ENCODE data around the gene CCNG2.
"Not testable (repeated sequence)": the region's sequence is repeated elsewhere in the genome, so short reads cannot be mapped to it uniquely, and the experiment has no call there.

CCNG2 gene, protein sequence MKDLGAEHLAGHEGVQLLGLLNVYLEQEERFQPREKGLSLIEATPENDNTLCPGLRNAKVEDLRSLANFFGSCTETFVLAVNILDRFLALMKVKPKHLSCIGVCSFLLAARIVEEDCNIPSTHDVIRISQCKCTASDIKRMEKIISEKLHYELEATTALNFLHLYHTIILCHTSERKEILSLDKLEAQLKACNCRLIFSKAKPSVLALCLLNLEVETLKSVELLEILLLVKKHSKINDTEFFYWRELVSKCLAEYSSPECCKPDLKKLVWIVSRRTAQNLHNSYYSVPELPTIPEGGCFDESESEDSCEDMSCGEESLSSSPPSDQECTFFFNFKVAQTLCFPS

DNA sequence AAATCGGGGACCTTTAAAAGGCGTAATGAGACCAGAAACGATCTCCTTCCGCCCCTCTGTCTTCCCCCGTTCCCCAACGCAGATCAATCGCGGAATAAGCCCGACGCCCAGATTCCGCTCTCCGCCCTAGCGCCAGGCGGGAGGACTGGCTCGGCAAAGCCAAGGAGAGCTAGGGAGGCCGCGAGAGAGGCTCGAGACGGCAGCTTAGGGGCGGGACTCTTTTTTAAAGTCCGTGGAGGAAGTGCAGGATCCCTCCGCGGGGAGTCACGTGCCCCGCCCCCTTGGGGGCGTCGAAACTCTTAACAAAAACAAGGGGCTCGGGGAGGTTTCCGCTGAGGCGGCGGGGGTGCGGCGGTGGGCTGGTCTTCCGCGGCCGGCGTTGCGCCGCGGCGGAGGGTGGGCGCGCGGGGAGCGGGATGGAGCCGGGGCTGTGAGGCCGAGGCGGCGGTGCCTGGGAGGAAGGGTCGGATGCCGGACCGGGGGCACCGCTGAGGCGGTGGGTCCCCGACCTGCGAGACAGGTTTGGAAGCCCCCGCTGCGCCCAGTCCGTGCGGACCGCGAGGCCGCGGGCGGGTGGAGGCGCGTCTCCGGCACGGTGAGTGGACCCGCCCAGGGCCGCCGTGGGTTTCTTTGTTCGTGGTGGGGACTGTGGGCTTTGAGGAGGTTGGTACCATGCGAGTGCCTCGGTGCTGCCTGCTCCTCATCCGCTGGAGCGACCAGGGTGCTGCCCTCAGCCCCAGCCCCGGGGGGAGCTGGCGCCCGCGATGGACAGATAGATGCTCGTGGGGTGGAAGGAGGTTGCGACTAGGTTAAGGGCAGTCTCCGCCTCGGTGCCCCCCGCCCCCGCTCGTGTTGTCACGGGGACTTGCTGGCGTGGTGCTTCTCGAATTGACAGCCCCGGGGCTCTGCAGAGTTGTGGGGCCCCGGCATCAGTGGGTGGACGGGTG lies at the start of gene CCNG2:
Gene CCNG2 (plus strand): TSS at position 296 of the 947 bp plus-strand sequence. CDS start 1,326 bp downstream, outside the sequence.
- peak; percentile 69 to 73 for DNase-seq (ENCODE audit: low read depth in 2 of 2)

DNA sequence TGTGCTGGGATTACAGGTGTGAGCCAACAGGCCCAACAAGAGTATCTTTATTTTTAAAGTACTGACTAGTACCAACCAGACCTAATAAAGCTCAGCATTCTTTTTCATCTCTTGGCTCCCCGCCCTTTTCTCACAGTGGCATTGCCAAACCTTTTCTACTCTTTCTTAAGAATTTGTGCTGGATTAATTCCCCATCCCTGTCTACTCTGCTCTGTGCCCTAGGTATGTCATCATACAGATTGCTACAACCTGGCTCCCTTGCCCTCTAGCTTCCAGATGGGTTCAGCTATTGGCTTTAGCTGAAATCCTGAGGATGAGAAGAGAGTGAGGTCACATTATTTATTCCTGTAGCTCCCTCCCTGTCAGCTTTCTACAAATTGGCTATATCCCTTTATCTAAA lies 46.3 kb upstream of the CCNG2 start:
- no peak for DNase-seq (ENCODE audit: low read depth in 2 of 2)

DNA sequence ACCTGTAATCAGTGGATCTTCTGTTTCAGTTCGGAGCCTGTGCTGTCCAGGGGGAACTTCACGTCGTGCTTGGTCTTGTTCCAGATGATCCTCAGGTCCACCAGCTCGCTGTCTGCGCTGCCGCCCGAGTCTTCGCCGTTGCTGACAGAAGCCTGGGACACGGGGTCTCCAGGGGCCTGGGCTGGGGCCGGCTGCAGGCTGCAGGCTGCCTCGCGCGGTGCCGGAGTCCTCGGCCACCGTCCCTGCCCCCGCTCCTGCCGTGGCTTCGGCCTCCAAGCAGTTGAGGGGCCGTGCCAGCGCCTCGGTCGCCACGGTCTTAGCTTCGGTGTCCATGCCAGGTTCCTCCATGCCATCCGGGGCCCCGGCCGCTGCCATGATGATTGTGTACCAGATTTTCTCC lies 43.9 kb upstream of the CCNG2 start:
- DNase-seq (ENCODE audit: low read depth in 2 of 2) = no peak

DNA sequence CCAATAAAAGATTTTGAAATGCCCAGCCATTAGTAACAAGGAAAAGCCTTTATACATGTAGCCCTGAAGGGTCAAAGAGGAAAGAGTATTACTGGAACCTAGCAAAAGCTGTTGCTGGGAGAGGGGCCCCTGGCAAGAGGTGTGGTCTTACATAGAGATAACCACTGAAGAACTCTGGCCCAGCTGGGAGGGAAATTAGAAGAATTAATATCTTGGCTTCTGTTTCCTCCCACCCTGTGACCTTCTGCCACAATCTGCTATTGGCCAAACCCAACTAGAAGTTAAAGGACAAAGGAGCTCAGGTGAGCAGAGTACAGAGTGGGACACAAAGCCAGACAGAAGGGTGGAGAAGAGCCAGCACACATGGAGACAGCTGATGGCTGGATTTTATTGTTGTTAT lies 39.3 kb upstream of the CCNG2 start:
- no peak for DNase-seq (ENCODE audit: low read depth in 2 of 2)

DNA sequence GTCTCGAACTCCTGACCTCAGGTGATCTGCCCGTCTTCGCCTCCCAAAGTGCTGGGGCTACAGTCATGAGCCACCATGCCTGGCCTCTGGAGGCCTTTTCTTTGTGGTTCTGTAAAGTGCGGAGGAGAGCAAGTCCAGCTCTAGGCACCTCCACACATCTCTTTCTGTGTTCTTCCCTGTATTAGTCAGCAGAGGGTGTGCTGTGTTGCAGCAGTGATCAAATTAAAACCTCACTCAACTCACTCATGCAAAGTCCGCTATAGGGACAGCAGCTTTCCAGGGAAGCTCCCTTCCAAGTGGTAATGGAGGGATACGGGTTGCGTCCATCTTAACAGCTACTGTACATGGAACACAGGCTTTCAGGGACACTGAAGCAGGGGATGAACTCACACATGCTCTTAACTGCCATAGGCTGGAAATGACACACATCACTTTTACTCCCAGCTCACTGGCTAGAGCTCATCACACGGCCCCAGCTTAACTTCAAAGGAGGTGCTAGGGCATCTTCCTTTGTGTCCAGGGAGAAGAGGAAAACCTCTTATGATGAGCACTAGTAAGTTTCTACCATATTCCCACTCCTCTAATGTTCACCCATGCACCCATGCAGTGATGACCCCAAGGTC lies 36.0 kb upstream of the CCNG2 start:
- DNase-seq (ENCODE audit: low read depth in 2 of 2) = no peak

DNA sequence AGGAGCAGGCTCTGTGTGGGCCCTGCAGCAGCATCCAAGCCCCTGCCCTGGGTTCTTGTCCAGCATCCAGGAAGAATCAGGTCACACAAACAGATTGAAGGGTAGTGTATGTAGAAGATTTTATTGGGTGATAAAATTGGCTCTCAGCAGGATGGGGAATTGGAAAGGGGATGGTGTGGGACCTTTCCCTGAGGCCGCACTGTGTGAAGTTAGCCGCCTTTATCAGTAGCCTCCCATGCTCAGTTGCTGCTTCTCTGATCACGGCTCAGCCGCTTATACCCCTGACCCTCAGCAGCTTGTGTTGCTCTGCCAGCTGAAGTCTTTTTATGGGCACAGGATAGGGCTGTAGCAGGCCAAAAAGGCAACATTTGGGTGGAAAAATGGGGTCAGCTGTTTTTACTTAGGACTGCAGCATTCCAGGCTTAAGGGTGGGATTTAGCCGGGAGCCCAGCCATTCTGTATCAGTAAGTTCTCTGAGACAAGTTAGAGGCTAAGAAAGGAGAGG lies 35.2 kb upstream of the CCNG2 start:
- no peak for DNase-seq (ENCODE audit: low read depth in 2 of 2)

DNA sequence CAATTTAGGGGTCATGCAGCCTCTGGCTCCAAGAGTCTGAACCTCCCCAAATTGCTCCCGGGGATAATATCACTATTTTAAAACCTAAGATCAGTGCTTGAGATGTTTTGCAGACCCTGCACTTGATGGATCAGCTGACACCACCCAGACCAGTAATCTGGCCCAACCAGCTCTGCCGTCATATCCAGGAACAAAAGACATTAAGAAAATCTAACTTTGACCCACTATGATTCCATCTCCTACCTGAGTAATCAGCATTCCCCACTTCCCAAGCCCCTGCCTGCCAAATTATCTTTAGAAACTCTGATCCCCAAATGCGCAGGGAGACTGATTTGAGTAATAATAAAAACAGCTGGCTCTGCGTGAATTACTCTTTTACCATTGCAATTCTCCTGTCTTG lies 34.4 kb upstream of the CCNG2 start:
- no peak for DNase-seq (ENCODE audit: low read depth in 2 of 2)

DNA sequence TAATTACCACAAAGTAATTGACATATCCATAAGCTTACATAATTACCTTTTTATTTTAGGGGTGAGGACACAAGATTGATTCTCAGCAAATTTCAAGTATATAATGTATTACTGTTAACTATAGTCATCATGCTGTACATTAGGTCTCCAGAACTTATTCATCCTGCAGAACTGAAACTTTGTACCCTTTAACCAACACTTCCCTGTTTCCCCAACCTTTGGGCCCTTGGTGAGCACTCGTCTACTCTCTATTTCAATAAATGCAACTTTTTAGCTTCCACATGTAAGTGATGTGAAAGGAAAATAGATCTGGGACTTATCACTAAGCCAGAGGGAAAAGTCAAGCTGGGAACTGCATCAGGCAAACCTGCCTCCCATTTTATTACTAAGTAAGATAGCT lies 33.6 kb upstream of the CCNG2 start:
- DNase-seq (ENCODE audit: low read depth in 2 of 2) = no peak

DNA sequence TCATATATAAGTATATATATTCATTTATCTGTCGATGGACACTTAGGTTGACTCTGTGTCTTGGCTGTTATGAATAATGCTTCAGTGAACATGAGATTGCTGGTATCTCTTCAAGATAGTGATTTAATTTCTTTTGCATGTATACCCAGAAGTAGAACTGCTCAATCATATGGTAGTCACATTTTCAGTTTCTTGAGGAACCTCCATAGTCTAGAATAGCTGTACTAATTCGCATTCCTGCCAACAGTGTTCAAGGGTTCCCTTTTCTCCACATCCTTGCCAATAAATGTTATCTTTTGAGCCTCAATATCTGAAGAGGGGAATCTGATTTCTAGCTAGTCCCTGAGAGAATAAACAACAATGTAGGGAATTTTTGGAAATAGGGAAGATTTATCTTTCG lies 32.4 kb upstream of the CCNG2 start:
- DNase-seq (ENCODE audit: low read depth in 2 of 2) = no peak

DNA sequence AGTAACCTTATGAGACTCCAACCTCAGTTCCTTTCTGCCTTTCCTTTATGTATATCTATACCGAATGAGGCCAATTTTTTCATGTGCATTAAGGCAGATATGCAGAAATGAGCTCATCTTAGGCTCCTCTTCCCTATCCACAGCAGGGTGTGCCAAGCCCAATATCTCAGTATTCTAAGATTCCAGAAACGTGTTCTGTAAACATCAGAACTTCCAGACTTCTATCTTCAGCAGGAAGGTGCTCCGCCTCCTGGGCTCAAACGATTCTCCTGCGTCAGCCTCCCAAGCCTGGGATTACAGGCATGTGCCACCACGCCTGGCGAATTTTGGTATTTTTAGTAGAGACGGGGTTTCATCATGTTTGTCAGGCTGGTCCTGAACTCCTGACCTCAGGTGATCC lies 31.0 kb upstream of the CCNG2 start:
- DNase-seq (ENCODE audit: low read depth in 2 of 2) = no peak

DNA sequence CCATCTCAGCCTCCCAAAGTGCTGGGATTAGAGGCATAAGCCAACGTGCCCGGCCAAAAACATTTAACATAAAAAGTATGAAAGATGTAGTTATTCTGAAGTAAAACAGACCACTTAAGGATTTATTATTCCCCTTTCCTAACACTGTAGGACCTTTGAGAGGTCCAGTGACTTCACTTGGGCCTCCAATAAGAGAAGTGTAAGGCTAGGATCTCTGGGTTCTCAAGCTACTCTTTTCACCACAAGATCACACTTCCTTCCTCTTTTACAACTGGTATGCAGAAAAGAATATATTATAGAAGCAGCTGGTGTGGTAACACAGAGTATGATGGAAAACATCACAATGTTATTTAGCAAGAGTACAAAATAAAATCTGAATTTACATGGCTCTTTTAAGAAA lies 30.2 kb upstream of the CCNG2 start:
- DNase-seq (ENCODE audit: low read depth in 2 of 2) = no peak

DNA sequence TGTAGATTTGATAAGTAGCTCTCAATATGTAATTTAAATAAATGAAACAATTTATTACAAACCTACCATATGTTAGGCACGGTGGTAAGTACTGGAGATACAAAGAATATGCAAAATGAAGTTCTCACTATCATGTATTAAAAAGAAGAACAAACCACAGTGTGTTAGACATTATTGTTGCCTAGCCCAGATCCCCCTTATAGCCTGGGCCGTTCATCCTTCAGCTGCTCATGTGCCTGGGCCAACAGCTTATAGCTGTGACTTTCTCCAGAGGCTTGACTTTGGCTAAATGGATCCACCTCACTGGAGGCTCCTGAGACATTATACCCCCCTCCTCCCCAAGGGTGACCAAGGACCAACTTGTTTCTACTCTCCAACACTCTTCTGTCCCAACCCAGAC lies 29.8 kb upstream of the CCNG2 start:
- no peak for DNase-seq (ENCODE audit: low read depth in 2 of 2)

DNA sequence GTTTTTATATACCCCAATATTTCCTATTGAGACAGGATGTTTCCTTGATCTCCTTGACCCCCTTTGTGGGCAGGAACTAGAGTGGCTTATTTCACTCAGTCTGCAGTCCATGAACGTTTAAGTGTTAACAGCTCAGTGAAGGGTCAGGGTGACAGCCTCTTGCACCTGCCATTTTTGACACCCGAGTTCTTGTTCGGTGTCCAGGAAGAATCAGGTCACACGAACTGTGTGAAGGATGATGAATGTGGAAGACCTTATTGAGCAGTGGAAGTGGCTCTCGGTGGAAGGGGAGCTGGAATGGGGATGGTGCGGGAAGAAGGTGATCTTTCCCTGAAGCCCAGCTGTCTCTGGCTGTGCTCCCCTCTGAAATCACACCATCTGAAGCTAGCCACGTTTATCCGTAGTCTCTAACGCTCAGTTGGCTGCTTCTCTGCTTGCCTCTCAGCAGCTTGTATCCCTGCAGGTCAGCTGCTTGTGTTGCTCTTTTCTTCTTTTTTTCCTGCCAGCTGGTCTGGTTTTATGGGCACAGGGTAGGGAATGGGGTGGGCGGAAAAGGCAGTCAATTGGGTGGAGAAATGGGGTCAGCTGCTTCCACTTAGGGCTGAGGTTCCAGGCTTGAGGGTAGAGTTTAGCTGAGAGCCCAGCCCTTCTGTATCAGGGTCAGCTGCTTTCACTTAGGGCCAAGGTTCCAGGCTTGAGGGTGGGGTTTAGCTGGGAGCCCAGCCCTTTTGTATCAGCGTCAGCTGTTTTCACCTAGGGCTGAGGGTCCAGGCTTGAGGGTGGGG lies 29.0 kb upstream of the CCNG2 start:
- DNase-seq (ENCODE audit: low read depth in 2 of 2) = no peak

DNA sequence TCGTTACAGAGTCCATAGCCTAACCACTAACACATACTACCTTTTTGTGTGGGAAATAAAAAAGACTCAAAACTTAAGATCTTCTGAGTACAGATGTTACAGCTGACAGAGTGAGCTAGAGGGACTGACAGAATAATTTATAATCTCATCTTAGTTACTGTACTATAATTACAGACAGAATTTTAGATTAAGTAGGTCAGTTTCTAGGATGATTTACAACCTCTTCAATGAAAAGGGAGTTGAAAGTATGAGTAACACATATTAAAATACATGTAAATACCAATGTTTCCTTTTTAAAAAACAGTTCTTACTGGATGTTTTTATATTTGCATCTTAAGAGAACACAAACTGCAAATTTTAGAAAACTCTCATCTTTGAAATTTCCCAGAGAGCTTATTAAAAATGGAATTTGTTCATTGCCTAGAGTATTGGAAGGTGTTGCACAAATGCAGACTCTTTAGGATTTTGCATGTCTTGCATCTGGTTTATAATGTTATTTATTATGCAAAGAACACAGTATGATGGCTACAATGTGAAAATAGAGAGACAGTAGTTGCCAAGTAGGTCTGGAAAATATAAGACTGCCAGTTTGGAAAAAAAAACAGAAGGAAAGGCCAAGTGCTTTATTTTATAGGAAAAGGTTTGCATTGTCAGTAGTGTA lies 24.2 kb upstream of the CCNG2 start:
- no peak for DNase-seq (ENCODE audit: low read depth in 2 of 2)

DNA sequence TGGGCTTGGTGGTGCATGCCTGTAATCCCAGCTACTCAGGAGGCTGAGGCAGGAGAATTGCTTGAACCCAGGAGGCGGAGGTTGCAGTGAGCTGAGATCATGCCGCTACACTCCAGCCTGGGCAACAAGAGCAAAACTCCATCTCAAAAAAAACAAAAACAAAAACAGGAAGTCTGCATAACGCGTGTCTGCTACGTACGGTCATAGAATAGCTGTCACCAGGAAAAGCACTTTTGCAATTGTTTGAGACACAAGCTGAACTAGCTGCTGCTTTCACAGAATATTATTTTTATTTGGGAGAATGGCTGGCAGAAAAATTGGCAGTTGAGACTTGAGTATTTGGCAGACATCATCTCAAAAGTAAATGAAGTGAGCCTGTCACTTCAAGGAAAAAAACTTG lies 19.6 kb upstream of the CCNG2 start:
- DNase-seq (ENCODE audit: low read depth in 2 of 2) = not testable (repeated sequence)

DNA sequence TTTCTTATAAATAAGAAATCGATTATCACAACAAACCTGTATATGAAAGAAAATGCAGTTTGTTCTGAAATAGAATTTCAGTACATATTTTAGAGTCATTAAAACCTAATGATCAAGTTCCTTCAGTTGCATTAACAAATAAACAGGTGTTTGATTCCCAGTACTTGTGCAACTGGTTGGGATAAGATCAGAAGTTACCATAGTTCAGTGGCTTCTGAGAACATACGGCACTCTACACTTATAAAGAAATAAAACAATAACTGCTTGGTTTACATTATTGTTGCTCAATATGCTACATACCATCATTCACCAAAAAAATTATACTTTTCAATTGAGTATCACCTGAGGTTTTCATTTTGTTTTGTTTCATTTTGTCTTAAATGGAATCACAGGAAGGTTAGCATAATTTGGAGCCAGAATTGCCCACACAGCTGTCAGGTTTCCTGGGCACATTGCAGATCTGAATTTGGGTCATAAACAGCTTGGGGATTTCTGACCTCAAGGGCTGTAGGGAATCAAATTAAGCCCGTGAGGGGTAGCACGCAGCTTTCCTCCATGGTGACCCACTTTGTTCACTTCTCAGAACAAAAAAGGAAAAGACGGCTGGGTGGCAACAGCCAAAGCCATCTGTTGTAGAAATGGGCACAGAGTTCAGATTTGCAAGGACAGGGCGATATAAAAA lies 14.9 kb upstream of the CCNG2 start:
- DNase-seq (ENCODE audit: low read depth in 2 of 2) = no peak

DNA sequence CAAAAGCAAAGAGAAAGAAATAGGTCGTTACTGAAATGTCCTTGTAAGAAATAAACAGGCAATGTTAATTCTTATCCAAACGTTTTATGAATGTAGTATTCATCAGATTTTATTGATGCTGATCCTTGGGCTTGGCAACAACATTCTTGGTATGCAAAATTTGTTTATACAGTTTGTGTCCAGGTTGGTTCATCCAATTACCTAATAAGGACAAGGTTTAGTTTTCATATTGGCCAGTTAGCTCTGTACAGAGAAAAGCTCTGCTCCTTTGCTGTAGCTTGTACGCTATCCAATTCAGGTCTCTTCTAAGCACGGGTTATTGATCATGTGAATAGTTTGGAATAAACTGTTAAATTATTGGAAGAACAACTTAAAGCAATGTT lies 14.4 kb upstream of the CCNG2 start:
- DNase-seq (ENCODE audit: low read depth in 2 of 2) = no peak

DNA sequence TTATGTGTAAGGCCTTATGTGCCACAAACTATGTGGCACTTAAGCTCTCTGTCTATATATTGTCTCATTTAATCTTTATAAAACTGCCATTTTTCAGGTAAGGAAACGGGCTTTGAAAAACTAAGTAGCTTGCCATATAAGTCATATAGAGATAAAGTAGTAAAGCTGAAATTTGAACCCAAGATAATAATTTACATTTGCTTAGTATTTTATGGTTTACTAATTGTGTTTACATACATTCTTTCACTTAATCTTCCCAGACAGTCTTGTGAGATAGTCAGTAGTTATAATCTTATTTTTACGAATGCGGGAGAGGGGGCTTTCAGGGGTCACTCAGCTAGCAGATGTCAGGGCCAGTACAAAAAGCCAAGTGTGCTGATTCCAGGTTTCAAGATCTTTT lies 13.9 kb upstream of the CCNG2 start:
- DNase-seq (ENCODE audit: low read depth in 2 of 2) = no peak

DNA sequence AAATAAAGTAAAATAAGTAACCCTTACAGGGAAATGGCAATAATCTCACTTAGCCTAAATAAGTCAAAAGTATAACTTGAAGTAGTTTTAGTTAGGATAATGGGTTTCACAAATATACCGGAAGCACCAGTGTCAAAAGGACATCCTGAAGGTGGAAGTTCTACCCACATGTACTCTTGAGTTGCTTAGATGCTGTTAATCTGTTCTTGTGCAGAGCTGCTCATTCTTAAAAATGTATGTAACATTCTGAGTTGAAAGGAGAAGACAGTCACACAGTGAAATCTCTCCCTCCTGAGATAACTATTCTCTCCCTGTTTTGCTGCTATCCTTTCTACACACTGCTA lies 11.2 kb upstream of the CCNG2 start:
- DNase-seq (ENCODE audit: low read depth in 2 of 2) = no peak

Measured in activated CD8-positive, alpha-beta memory T cell treated with anti-CD3 and anti-CD28 coated beads for 4 hours (primary cell).